HG02840 (cell line): ENCODE measurements around the gene GRM8.

Experiments used
- ATAC-seq: cut with Tn5 transposase; IDR thresholded peaks from one replicate; pipeline ENCODE4 v1.9.1; 2021; ENCODE audit warnings: mild to moderate bottlenecking, moderate library complexity, moderate number of reproducible peaks; ENCODE audit not compliant: unreplicated experiment, low FRiP score

The GRM8 gene

DNA sequence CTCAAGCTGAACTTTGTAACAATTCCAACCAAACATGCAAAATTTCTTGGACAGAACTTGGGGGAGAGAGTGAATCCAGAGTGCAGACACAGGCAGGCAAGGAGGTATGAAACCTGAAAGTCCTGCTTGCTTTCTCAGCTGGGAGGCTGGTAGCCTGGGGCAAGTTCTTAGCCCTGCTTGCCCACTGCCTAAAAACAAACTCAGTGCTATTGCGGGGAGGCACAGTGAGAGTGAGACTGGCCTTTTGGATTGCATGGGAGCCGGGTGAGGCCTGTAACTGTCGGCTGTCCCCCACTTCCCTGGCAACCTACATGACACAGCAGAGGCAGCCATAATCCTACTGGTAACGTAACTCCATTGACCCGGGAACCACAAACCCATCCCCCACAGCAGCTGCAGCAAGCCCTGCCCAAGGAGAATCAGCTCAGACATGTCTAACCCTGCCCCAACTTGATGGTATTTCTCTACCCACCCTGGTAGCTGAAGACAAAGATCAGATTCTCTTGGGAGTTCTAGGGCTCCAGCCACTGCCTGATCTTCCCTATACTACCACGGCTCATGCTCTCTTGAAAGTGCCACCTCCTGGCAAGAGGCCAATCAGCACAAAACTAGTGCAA, 663.6 kb downstream of the GRM8 start:
- no peak for ATAC-seq

DNA sequence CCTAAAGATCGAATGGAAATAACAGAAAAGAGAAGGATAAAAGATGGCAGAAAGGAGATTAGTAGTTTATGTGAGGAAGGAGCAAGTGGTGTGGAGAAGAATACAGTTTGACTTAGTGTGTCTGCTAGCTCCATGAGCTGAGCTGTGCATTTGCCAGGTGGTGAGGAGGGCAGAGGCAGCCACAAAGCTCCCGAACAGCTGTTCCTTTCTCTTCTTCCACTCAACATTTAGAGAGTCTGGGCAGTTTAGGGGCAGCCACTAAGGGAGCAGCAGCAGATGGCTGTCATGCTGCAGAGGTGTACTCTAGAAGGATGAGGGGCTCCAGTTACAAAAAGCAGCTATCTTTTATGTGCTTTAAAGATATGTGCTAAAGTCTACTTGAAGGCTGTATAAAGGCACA, 674.4 kb downstream of the GRM8 start:
- ATAC-seq = no peak

DNA sequence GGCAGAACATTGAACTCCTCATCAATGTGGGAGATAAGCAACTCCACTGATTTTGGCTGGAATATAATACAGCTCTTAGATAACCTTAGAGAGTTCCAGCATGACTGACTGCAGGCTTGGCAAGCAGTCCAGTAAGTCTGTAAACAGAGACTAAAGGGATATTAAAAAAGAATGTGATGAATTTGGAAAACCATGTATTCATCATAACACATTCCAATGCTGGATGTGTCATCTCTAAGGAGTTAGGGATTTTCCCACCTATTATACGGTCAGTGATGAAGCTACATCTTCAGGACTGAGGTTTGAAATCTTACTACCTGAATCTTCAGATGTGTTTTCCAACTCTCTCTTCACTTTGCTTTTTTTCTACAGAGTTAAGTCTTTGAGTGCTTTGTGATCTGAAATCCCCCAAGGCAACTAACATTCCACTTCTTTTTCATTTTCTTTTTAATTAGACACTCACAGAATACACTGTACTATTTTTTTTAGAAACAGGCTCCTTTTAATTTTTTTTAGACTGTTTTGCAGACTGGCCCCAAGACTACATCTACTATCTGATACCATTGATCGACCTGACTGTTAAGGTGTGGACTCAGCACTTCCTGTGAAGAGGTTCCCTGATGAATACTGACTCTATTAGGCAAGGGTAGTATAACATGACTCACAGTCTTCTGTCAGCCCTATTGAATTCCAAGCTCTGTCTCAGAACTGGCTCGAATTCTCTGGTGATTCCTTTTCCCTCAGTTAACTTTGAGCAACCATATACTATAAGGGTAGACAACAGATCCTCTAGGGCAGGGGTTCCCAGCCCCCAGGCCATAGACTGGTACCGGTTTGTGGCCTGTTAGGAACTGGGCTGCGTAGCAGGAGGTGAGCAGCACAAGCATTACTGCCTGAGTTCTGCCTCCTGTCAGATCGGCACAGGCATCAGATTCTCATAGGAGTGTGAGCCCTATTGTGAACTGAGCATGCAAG, 678.2 kb downstream of the GRM8 start:
- no peak for ATAC-seq

- ATAC-seq = no peak
These were observed 681.9 kb downstream of the GRM8 start for GRCh38 chr7:126570845-126571244.

GRCh38 chr7:126569402-126569801, 683.3 kb downstream of the GRM8 start:
- no peak for ATAC-seq

- no peak for ATAC-seq
These were observed 695.5 kb downstream of the GRM8 start for GRCh38 chr7:126557271-126557670.

GRCh38 chr7:126541406-126541805, 711.3 kb downstream of the GRM8 start:
- ATAC-seq = no peak

- ATAC-seq = no peak
These were observed 717.6 kb downstream of the GRM8 start for GRCh38 chr7:126535176-126535575.

GRCh38 chr7:126533715-126534114, 719.0 kb downstream of the GRM8 start:
- no peak for ATAC-seq

DNA sequence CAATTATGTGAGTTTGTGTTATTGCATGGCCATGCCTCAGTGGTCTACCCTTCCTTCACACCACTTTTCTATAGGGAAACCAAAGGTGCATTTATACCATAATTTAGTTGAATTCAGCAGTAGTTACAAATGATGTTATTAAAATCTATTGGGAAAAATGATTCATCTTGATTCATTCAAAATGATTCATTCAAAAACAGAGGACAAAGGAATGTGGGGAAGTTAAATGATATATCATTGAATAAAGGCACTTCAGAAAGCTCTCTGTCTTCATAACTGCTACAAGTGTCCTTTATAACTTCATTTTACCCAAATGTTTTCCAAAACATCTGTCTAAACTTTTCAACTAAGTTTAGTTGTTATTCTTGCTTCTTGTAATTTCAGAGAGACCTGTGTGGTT, 722.9 kb downstream of the GRM8 start:
- no peak for ATAC-seq

- no peak for ATAC-seq
These were observed 723.5 kb downstream of the GRM8 start for GRCh38 chr7:126529254-126529653.

- no peak for ATAC-seq
These were observed 726.8 kb downstream of the GRM8 start for GRCh38 chr7:126525906-126526305.

GRCh38 chr7:126524967-126525366, 727.8 kb downstream of the GRM8 start:
- ATAC-seq = no peak

DNA sequence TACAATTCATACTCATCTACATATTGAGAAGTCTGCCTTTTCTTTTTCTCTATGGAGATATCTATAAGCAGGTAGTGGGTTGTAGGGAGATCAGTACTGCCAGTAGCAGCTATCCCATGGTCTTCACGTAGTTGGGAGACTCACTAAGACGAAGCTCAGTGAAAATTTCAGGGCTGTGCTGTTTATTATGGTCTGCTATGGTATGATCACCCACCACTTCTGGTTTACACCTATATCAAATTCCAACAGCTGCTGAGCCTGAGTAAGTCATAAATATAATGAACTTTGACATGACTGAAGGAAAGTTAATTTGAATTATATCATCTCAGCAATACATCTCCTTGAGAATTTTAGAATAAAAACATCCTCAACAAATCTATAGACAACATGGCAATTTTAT, 741.7 kb downstream of the GRM8 start:
- ATAC-seq = no peak

DNA sequence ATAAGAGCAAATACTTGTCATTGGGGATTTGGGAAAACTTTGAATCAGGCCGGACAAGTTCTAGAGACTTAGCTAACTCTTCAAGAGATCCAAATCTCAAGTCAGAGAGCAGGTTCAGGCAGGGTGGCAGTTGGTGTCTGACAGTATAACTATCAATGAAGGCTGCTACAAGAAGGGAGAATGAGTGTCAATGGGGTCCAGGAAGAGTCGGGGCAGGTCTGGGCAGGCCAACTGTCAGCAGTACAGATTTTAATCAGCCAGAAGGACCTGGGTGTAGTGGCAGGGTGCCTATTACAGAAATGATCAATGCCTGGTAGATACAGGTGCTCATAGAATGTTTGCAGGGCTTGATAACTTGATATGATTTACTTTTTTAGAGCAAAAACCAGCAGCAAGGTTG, 751.1 kb downstream of the GRM8 start:
- no peak for ATAC-seq

DNA sequence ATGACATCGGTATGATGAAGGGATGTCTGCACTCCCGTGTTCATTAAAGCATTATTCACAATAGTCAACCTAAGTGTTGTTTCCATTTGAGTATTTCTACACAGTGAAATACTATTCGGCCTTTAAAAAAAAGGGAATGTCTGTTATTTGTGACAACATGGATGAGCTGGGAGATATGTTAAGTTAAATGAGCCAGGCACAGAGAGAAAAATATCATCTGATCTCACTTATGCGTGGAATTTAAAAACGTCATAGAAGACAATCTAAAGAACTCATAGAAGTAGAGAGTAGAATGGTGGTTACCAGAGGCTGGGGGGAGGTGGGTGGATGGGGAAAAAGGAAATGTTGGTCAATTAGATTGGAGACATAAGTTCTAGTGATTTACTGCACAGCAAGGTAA, 753.3 kb downstream of the GRM8 start:
- ATAC-seq = no peak

DNA sequence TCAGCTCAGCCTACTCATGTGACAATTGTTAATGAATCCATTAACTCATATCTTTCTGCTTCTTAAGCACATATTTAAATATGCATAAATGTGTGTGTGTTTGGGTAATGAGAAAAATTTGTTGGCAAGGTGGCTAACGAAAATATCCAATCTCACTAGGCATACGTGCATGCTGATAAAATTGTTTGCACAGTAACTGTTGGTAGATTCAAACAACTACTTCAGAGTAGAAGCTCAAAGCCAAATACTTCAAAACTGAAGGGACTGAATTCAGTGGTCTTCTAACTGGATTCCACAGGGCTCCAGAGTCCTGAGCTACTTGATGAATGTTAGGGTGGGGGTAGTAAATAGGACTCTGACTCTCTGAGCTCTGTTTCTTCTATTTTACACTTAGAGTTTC, 757.0 kb downstream of the GRM8 start:
- no peak for ATAC-seq

DNA sequence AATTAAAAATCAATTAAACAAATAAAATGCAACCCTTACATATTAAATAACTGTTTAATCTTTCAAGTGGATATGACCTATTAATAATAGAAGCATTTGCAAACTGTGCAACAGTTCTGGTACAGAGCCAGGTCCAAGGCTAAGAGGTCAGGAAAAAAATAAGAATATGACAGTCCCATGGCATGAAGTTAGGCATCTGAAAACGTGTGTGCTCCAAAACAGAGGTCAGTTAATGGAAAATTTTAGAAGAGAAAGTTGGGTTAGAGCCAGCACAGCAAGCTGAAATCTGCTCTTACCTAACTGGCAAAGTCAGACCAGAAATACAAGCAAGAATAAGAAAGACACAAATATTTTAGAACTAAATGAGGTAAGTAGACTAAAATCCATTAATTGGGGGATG, 757.7 kb downstream of the GRM8 start:
- ATAC-seq = no peak

DNA sequence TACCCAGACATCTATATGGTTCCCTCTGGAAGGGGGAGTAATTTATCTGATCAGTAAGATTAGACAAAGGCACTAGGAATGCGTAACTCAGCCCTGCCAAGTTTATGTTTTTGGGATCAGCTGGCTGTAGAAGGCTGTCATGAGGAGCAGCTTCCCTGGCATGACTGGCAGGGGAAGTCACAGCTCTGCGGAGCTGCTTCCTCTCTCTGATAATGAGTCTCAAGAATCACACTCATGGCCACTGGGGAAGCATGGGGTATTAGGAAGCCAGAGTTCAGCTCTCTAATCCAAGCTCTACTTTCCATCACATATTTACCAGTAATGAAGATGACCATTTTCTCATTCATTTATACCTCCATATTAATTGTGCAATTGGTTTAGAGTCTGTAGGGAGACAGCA, 758.9 kb downstream of the GRM8 start:
- ATAC-seq = no peak

GRCh38 chr7:126489874-126490273, 762.9 kb downstream of the GRM8 start:
- no peak for ATAC-seq

DNA sequence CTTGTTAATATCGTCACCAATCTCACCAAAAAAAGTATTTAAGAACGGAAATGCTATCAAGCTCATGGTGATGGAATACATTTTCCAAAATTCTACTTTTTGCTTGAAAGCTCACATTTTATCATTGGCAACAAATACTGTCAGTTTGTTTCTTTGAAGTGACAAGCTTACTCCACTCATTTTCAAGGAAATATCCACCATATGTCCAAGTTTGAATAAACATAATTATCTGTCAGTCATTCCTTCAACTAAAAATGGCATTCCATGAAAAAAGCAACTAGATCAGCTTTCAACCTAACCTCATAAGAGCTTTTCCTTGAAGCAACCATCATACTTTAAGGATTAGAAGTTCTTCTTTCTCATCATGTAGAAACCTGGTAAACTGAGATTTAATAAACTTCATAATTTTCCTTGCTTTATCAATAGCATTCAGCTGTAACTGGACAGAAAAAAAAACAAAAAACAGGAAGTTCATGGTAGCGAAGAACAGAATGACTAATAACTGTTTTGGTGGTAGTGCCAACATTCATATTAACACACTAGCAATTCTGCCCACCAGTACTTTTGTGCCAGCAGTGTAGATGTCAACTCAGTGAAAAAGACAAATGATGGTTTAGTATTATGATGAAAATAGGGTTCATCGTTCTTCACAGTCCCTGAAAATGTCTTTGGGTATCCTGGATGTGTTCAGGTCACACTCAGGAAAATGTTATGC, 764.9 kb downstream of the GRM8 start:
- no peak for ATAC-seq
